Caco-2 (cell line): Measurements from ENCODE around the gene ALK. TPM values are rescaled to one million over a fixed set of nuclear protein-coding genes. Genes with fewer than 3 reads are reported as not detected.
A peak's percentile ranks its signal among the peaks of the same experiment; 100 is the strongest.

ENCODE experiments used
- BruUV-seq: library from RNA; stranded (reverse); fragments of 400-500 nt; replicated peaks from 2 replicates; lab custom pipeline; 2021; lab: Mats Ljungman, UMichigan
- CTCF ChIA-PET: fragments of 300-600 bp; sonication (Branson Sonifier 250); formaldehyde crosslinking; loops from one replicate; lab custom pipeline; 2022; ENCODE audit warnings: antibody characterized with exemption; lab: Charles Lee
- POLR2A ChIA-PET: fragments of 300-600 bp; sonication (Branson Sonifier 250); formaldehyde crosslinking; loops from one replicate; lab custom pipeline; 2022; ENCODE audit warnings: antibody characterized with exemption; lab: Charles Lee
- DNase-seq, 2 experiments: peaks; one replicate each; pipeline versions ENCODE4 v3.0.0 to v3.0.0-alpha.2; 2020 to 2022
- H3K27me3 ChIP-seq: replicated peaks from 2 replicates; pipeline ENCODE4 v1.6.0; 2011; ENCODE audit warnings: low read length; ENCODE audit not compliant: control insufficient read depth, insufficient read depth
- H3K36me3 ChIP-seq: 2 replicates; pipeline ENCODE4 v1.5.1; 2011; ENCODE audit warnings: low read length; ENCODE audit not compliant: control insufficient read depth, insufficient read depth
- H3K4me1 ChIP-seq: fragments of 250-450 bp; sonication (Bioruptor Pico); 2 replicates; pipeline ENCODE4 v1.5.1; 2020; ENCODE audit warnings: mild to moderate bottlenecking
- H3K4me3 ChIP-seq: 2 replicates; pipeline ENCODE4 v1.5.1; 2011; ENCODE audit warnings: low read depth, mild to moderate bottlenecking, control low read depth, low read length
- H3K9me3 ChIP-seq: fragments of 250-450 bp; sonication (Bioruptor Pico); 2 replicates; pipeline ENCODE4 v1.5.1; 2020; ENCODE audit warnings: mild to moderate bottlenecking, moderate library complexity
- H3K27ac Mint-ChIP-seq: one replicate; pipeline ENCODE4 v1.8.0; 2022; ENCODE audit warnings: mixed read lengths; ENCODE audit not compliant: unreplicated experiment
- H3K27me3 Mint-ChIP-seq: one replicate; pipeline ENCODE4 v1.8.0; 2022; ENCODE audit warnings: mixed read lengths; ENCODE audit not compliant: insufficient read depth, unreplicated experiment
- H3K36me3 Mint-ChIP-seq: one replicate; pipeline ENCODE4 v1.8.0; 2022; ENCODE audit warnings: mild to moderate bottlenecking, mixed read lengths; ENCODE audit not compliant: insufficient read depth, unreplicated experiment
- H3K4me1 Mint-ChIP-seq: one replicate; pipeline ENCODE4 v1.8.0; 2022; ENCODE audit warnings: low read depth, mixed read lengths; ENCODE audit not compliant: unreplicated experiment
- H3K4me3 Mint-ChIP-seq: one replicate; pipeline ENCODE4 v1.8.0; 2022; ENCODE audit warnings: mild to moderate bottlenecking, moderate library complexity, mixed read lengths; ENCODE audit not compliant: unreplicated experiment
- H3K9me3 Mint-ChIP-seq: one replicate; pipeline ENCODE4 v1.8.0; 2022; ENCODE audit warnings: mixed read lengths; ENCODE audit not compliant: unreplicated experiment
- intact Hi-C: fragments of 100-400 bp; cut with micrococcal nuclease; formaldehyde crosslinking; loops from one replicate; pipeline ENCODE4 v1.10.0; 2022; ENCODE audit not compliant: unreplicated experiment
- total RNA-seq: library from RNA; stranded (reverse); gene quantifications from 2 replicates; pipeline ENCODE4 v1.2.3, GENCODE V29; 2022
- TF ChIP-seq, protein P1 (sequence below), 2 experiments: fragments of 200-600 bp in 1 of 2; IDR thresholded peaks; 1 replicate in 1 of 2; 2 replicates in 1 of 2; pipeline versions ENCODE4 v1.5.1 to v1.8.0; 2011 to 2022; ENCODE audit warnings: antibody characterized with exemption in 1 of 2, control low read depth in 1 of 2, inconsistent platforms in 1 of 2, low read depth in 1 of 2, low read length in 1 of 2, mild to moderate bottlenecking in 1 of 2, moderate library complexity in 1 of 2; ENCODE audit not compliant: insufficient read depth in 1 of 2, severe bottlenecking in 1 of 2, unreplicated experiment in 1 of 2

ALK gene
- total RNA-seq, 1 experiment from 2014 or later, result 0.11 TPM

DNA sequence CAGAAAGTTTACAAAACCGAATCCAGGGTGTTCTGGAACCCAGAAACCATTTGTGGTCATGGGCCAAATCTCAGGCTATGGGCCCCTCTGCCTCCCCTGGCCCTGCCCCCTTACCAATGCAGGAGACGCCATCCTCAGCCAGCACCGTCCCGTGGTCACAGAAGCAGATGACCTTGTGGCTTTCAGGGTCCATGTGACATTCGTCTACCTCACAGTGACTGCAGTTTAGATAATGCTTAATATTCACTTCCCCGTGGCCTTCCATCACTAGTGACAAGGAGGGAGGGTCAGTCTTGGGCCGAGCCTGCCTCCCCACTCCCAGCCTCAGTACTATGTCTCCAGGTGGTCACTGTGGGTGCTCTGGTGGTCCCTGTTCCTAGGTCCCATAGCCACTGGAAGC lies 694.6 kb downstream of the ALK start:
- intact Hi-C loops, result no loop called here
- H3K36me3 Mint-ChIP-seq, result no peaks in the 10 kb centered on the region
- H3K27ac Mint-ChIP-seq, result no peak overlapping the region
- CTCF ChIA-PET, result no interaction called here
- H3K36me3 ChIP-seq, result no peaks in the 10 kb centered on the region
- DNase-seq, result no peak
- no peaks in the 10 kb centered on the region for H3K4me1 Mint-ChIP-seq
- peaks cover 11% of the 10 kb centered on the region for H3K27me3 Mint-ChIP-seq
- no peaks in the 10 kb centered on the region; the same call in 1 of the 2 replicates for H3K27me3 ChIP-seq
- no peaks in the 10 kb centered on the region for H3K9me3 Mint-ChIP-seq
- no peak overlapping the region for H3K4me3 Mint-ChIP-seq
- no peak overlapping the region for H3K4me3 ChIP-seq
- no TSS peak for BruUV-seq
- POLR2A ChIA-PET, result no interaction called here
- H3K4me1 ChIP-seq, result no peaks in the 10 kb centered on the region
- TF ChIP-seq, protein P1, sequence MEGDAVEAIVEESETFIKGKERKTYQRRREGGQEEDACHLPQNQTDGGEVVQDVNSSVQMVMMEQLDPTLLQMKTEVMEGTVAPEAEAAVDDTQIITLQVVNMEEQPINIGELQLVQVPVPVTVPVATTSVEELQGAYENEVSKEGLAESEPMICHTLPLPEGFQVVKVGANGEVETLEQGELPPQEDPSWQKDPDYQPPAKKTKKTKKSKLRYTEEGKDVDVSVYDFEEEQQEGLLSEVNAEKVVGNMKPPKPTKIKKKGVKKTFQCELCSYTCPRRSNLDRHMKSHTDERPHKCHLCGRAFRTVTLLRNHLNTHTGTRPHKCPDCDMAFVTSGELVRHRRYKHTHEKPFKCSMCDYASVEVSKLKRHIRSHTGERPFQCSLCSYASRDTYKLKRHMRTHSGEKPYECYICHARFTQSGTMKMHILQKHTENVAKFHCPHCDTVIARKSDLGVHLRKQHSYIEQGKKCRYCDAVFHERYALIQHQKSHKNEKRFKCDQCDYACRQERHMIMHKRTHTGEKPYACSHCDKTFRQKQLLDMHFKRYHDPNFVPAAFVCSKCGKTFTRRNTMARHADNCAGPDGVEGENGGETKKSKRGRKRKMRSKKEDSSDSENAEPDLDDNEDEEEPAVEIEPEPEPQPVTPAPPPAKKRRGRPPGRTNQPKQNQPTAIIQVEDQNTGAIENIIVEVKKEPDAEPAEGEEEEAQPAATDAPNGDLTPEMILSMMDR (IDR thresholded peaks at IDR 0.05; ENCODE audit: insufficient read depth in 1 of 2, low read depth in 1 of 2, low read length in 1 of 2, severe bottlenecking in 1 of 2, unreplicated experiment in 1 of 2), result no peak
- no peaks in the 10 kb centered on the region for H3K9me3 ChIP-seq

DNA sequence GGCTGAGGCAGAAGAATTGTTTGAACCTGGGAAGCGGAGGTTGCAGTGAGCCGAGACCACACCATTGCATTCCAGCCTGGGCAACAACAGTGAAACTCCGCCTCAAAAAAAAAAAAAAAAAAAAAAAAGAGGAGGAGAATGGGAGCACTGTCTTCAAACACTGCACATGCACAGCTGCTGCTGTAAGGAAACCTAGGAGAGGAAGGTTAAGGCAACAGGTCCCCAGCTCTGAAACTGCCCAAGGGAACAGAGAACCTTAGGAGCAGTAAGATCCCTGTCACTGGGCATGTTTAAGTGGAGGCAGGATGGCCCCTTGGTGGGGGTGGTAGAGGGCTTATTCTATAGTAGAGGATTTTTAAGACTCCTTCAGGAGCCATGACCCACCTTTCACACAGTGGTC lies 695.0 kb downstream of the ALK start:
- ChIA-PET CTCF (no interaction called here), POLR2A (no interaction called here)
- TF ChIP-seq, protein P1 (IDR thresholded peaks at IDR 0.05; ENCODE audit: insufficient read depth in 1 of 2, low read depth in 1 of 2, low read length in 1 of 2, severe bottlenecking in 1 of 2, unreplicated experiment in 1 of 2), result no peak
- Histone ChIP-seq H3K27me3 (no peaks in the 10 kb centered on the region; the same call in 1 of the 2 replicates), H3K4me3 (no peak overlapping the region), H3K36me3 (no peaks in the 10 kb centered on the region), H3K9me3 (no peaks in the 10 kb centered on the region), H3K4me1 (no peaks in the 10 kb centered on the region)
- H3K4me3 Mint-ChIP-seq, result no peak overlapping the region
- H3K27ac Mint-ChIP-seq, result no peak overlapping the region
- no peak for DNase-seq
- H3K9me3 Mint-ChIP-seq, result no peaks in the 10 kb centered on the region
- H3K36me3 Mint-ChIP-seq, result no peaks in the 10 kb centered on the region
- BruUV-seq, result no TSS peak
- H3K4me1 Mint-ChIP-seq, result no peaks in the 10 kb centered on the region
- peaks cover 14% of the 10 kb centered on the region for H3K27me3 Mint-ChIP-seq
- intact Hi-C loops, result no loop called here

DNA sequence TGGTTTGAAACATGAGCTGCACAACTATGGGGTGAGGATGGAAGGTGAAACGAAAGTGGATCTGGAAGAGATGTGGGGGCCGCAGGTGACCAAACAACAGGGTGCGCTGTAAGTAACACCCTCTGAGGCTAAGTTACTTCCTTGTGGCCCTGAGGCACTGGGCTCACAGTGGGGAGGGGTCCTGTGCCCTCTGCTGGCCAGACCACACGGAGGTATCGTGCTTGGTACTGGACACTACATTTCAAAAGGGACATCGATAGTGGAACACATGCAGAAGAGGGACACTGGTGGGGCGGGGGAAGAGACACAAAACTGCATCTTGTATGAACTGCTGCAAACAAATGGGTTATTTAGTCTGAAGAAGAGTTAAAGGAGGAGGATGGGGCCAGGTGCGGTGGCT lies 695.6 kb downstream of the ALK start:
- Histone ChIP-seq H3K4me3 (no peak overlapping the region), H3K4me1 (no peaks in the 10 kb centered on the region), H3K36me3 (no peaks in the 10 kb centered on the region), H3K9me3 (no peaks in the 10 kb centered on the region), H3K27me3 (no peaks in the 10 kb centered on the region; the same call in 1 of the 2 replicates)
- H3K4me3 Mint-ChIP-seq, result no peak overlapping the region
- ChIA-PET POLR2A (no interaction called here), CTCF (no interaction called here)
- no TSS peak for BruUV-seq
- no peak overlapping the region for H3K27ac Mint-ChIP-seq
- no peaks in the 10 kb centered on the region for H3K36me3 Mint-ChIP-seq
- TF ChIP-seq, protein P1 (IDR thresholded peaks at IDR 0.05; ENCODE audit: insufficient read depth in 1 of 2, low read depth in 1 of 2, low read length in 1 of 2, severe bottlenecking in 1 of 2, unreplicated experiment in 1 of 2), result no peak
- H3K27me3 Mint-ChIP-seq, result peaks cover 14% of the 10 kb centered on the region
- intact Hi-C loops, result no loop called here
- no peaks in the 10 kb centered on the region for H3K9me3 Mint-ChIP-seq
- no peaks in the 10 kb centered on the region for H3K4me1 Mint-ChIP-seq
- peak in 1 of 2 experiments; percentile 24 for DNase-seq
